ENCODE measurements around the gene MAPKAPK2.

MAPKAPK2 gene

DNA sequence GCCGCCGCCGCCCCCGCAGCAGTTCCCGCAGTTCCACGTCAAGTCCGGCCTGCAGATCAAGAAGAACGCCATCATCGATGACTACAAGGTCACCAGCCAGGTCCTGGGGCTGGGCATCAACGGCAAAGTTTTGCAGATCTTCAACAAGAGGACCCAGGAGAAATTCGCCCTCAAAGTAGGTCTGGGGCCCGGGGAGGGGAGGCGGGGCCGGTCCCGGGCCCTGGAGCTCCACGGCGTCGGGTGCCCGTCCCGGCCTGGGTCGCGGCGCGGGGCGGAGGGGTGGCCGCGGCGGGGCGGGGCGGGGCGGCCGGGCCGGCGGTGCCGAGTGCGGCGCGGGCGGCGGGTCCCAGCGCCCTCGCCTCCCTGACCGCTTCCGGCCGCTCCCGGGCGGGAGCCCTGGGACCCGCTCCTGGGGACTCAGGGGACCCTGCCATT lies 646 bp downstream of the MAPKAPK2 start:
- DNase-seq: no peak

DNA sequence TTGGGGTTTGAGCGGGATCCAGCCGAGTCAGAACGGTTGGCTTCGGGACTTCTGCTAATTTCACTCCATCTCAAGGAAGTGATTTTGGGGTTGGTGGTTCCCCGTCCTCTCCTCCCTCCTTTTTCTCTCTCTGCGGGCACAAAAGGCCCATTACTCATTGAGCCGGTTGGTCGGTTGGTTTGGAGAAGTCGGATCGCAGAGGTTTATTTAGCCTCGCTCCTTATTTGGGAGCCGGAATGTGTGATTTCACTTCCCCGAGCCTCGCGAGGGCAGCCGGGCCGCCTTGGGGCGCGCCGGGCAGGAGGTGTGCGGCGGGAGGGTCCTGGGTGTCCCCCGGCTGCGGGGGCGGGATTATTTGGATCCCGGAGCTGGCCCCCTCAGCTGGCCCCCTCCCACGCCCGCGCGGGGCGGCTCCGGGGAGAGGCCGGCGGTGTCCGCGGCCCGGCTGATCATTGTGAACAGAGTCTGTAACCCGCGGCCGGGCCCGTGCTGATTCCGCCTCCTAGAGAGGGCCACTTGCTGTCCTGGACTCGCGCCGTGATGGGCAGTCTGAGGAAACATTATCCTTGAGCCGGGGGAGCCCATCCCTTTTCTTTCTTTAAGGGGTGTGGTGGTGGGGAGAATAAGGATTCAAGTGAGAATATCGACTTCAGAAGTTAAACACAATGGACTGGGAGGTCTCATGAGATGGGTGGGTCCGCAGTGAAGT lies 1.2 kb downstream of the MAPKAPK2 start:
- DNase-seq: peak; percentile 12

DNA sequence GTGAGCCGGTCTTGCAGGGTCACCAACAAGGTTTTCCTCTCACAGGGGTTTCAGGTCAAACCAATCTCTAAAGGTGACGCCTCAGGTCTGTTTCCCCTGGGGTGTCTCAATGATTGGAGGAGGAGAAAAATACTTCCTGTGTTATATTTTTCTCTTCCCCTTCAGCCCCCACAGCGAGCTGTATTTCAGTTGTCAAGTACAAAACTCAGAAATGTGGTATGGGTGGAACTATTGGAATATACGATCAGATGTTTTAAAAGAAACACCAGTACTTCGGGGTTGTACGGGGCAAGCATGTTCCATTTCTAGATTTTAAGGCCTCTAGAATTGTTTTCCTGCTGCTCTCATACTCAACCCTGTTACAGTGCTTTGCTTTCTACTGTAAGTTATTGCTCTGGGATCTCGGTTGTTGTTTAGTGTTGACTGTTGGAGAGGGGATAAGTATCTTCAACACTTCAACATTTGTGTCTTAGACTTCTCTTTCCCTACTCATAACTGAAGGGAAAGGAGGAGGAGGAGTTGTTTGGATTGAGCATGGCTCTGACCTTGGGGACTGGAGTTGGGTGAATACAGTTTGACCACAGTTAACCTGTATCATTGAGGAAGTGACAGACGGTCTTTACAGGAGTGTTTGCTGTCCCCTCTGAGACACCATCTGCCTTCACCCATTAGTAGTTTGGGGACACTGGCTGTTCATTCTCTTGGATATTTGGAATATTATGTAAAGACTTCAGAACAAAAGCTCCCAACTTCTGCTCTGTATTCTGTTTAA lies 2.0 kb downstream of the MAPKAPK2 start:
- DNase-seq: no peak

DNA sequence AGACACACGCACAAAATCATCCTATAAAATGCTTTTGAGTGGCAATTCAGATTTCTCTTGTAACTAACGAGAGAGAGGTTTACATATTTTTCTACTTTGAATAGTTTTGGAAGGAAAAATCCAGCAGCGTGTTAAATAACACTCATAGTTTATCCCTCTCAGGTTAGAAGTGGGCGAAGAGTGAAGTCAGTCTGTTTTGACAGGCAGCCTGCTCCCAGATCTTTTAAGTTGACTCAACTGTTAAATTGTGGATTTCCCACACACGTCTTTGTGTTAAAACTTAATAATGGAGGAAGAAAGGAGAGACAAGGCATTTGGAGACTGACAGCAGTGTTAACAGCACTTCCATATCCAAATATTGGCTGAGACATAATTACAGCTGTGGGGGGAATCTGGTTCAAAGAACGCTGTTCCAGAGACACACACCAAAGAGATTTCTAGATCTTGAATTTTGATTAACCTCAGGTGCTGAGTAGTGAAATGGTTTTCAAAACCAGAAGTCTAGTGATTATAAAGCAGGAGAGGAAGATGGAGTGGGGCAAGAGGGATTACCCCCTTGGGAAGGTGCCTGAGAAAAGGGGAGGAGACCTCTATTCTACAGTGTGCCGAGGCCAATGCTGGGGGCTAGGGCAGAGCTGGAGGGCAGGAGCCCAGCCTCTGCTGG lies 2.7 kb downstream of the MAPKAPK2 start:
- DNase-seq: no peak

DNA sequence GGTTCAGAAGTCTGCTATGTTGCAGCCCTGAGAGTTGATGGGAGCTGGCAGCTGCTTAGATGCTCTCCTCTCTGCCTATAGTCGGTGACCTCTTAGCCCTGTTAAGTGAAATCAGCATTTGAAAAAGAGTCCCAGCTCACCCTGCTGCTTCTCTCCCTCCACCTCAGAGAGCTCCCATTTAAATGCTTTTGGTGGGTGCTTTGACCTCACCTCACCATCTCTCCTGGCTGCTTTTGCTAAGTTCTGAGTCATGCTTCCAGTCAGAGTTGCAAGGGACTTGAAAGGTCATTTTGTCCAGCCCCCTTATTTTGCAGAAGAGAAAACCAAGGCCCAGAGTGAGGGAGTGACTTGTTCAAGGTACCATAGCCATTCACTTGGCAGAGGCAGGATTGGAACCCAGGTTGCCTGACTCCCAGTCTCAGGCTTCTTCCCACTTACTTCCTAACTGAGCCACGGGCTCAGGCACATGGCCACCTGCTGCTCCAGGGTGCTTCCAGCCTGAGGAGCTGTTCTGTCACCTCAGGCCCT lies 3.3 kb downstream of the MAPKAPK2 start:
- no peak for DNase-seq

DNA sequence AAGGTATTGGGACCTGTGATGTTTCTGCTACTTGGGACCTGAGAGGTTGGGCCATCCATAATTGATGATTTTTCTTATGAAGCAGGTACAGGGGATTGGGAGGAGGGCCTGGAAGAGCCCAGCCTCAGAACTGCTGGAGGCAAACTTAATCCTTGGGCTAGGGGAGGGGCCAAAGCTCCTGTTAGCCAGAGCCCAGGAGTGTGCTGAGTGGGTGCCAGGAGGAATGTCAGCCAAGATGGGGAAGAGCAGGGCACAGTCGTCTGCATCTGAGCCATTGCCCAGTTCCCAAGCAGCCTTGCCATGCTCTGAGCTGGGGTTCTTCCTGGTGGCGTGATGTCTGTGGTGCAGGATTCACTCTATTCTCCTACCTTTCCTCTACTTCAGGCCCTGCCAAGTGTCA lies 5.8 kb downstream of the MAPKAPK2 start:
- no peak for DNase-seq

DNA sequence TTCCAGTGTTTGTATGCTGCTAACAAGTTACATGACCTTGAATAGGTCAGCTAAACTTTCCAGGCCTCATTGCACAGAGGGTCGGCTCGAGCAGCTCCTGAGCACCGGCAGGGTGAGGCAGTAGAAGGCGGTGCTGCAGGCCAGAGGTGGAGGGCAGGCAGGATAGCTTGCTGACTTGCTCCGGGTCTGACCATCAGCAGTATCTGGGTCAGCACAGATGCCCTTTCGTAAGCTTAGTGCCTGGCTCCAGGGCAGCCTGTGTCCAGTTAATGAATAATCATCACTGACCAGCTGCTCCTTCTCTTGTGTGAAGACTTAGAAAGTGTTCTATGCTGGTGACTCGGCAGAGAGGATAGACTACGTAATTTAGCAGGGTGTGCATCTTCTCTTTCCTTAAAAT lies 6.9 kb downstream of the MAPKAPK2 start:
- DNase-seq: no peak

DNA sequence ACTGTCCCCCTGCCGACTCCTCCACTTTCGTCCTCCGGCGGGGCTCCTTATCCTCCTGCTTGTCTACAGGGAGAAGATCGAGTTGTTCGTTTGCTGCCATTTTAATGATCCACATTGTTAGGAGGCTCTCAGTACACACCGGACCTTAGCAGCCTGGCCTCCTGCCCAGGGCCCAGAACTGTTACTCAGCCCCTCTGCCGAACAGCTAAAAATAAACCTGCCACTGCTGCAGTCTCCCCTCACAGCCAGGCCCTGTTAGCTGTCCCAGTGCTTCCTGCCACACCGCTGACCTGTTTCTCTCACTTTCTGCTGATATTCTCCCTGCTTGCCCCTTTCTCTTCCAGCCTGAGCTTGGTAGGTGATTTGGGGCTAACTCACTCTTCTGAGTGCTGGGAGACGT lies 8.3 kb downstream of the MAPKAPK2 start:
- no peak for DNase-seq

DNA sequence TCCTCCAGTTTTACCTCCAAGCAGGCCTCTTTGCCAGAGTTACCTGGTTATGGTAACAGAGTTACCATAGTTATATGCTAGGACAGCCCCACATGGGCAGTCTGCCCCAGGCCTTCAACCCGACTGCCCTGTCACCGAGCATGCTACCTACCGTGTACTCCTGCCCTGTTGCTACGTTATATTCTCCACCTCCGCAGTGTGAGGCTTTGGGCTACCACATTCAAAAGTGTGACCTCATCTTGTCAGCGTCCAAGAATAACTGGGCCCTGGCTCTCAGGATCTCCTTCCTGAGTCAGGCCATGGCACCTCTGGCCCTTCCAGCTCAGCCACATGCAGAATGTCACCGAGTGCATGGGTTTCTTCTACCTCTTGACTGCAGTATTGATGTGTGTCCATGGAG lies 8.9 kb downstream of the MAPKAPK2 start:
- DNase-seq: no peak

DNA sequence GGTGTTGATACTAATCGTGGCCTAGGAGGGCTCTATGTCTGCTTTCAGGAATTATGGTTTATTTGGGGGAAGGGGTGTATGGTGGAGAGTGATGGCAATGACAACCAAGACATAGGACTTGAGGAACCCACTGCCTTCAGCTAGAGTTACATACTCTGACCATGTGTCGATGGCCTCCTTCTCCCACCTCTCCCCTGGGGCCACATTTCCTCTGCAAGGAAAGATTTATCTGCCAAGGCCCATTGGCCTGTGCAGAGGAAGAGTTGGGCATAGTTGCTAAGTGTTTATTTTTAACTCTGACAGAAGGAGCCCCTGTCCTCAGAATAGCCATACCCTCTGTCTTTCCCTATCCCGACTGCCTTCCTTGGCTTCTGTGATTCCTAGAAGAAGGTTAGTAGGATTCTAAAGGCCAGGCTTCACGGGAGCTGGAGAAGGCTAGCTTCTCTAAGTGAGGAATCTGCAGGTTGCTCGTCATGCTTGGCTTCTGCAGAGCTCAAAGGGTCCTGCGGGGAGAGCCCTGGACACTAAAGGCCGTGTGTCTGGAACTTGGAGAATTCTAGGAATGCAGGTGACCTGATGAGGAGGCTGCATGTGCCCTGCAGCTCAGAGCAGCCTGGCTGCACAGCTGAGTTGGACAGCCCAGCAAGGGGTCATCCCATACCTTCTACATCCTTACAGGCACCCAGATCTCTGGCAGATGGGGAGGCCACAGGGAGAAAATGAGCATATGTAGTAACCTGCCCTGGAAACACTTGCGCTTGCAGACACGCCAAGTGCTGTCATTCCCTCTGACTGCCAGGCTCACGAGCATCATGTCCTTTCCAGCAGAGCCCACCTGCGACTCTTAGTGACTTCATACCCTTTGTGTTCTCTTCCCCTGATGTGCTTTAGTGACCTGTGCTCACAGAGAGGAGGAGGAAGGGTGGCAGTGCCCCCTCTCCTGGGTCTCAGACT lies 9.7 kb downstream of the MAPKAPK2 start:
- DNase-seq: no peak

DNA sequence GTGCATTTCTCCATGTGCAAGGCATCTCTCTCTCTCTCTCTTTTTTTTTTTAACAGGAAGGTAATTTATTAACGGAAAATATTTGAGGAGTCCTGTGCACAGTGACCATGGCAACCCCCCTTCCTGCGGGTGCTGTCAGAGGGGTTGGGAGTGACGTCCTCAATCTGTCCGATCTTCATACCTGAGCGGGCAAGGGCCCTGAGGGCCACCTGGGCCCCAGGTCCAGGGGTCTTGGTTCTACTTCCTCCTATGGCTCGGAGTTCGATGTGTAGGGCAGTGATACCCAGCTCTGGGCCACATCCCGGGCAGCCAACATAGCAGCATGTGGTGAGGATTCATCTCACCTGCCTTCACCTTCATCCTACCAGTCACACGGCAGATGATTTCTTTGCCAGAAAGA lies 11.0 kb downstream of the MAPKAPK2 start:
- no peak for DNase-seq

DNA sequence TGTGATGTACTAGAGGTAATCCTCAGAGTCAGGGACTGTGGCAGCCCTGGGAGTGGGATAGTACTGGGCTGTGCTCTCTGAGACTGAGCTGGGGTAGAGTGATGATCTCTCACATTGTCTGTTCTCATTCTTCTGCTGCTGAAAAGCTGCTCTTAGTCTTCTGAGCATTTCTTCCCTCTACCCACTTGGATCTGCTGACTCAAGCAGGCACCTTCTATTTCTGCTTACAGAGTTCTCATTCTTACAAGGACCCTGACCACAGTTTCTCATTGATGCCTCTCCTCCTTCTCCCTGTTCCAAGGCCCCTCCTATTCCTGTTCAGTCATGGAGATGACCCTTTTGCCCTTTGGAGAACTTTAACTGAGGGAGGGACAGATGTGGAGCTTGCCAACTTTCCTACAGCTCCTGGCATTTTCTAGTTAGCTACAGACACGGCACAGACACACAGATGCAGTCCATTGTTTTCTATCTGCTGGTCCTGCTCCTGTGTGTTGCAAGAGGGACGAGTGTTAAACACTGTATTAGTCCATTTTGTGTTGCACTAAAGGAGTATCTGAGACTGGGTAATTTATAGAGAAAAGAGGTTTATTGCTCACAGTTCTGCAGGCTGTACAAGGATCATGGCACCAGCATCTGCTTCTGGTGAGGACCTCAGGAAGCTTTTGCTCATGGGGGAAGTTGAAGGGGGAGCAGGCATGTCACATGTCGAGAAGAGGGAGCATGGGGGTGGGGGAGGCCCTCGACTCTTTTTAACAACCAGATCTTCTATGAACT lies 12.3 kb downstream of the MAPKAPK2 start:
- no peak for DNase-seq

DNA sequence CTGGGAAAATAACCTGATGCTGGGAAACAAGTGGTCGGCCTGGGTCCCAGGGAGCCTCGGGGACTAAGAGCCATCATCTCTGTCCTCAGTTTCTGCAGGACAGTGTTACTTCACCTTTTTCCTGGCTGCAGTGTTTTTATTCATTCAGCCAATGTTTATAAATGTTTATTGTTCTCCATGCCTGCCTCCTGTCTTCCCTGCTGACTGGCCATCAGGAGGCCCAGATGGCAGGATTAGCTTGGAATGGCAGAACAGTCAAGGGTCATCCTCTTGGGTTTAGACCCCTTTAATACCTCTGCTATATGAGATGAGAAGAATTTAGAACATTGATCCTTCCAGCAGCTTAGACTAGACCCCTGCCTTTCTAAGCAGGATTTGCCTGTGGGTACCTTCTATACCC lies 13.3 kb downstream of the MAPKAPK2 start:
- no peak for DNase-seq

DNA sequence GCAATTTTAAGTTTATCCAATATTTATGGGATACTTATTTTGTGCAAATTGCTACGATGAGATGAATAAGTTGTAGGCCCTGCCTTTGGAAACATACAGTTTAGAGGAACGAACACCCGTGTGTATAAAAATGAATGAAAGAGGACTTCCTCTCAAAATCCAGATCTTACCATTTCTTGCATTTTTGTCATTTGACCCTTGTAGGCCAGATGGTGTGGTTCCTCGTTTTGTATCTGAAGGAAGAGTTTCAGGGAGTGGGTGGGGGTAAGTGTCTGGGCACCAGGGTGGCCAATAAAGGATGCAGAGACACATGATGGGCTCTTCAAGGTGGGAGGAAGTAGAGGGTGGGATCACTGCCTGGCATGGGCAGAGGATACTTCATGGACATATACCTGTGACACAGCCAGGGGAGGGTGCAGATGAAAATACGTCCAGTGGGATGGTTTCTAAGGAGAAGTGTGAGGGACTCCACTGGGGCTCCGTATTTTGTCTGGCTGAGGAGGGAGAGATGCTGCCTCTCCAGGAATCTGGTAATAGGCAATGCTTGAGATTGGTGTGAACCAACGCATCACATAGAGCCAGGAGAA lies 14.4 kb downstream of the MAPKAPK2 start:
- DNase-seq: no peak

DNA sequence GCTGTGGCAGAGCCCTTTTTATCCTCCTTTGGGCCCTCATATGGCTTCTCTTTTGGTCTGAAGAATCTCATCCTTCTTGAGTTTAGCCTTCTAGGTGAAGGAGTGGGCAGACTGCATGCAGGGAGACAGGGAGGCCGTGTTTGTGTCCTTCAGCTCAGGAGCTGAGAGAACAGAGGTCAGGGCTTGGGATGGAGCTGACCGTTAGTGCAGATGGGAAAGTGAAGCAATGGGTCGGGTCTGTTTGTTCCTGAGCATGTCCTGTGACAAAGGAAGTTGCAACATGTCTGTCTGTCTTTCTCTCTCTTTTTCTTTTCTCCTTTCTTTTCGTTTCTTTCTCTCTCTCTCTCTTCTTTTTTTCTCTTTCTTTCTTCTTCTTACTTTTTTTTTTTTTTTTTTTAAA lies 14.9 kb downstream of the MAPKAPK2 start:
- no peak for DNase-seq

DNA sequence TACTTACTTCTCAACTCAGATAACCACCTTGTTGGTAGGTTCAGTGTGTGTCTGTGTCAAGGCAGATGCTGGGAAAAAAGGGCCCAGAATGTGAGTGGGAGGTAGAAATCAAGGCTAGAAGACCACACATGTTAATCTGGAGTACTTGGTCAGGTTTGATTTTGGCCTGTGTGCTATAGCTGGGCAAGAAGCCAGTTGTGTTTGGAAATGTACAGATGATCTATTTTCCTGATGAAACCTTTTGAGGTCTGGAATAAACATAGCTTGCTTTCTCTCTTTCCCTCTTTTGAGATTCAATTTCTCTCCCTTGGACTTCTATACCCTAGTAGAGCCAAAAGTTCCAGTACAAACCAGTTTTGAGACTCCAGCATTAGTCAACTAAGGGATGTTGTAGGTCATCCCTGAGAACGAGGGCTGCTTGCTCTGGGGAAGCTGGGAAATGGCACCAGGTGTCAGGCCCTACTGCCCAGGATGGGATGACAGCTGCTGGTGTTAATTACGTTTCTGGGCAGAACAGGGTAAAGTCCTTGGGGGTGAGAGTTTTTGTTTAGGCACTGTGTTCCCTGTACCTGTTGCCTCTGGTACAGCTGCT lies 15.8 kb downstream of the MAPKAPK2 start:
- no peak for DNase-seq

DNA sequence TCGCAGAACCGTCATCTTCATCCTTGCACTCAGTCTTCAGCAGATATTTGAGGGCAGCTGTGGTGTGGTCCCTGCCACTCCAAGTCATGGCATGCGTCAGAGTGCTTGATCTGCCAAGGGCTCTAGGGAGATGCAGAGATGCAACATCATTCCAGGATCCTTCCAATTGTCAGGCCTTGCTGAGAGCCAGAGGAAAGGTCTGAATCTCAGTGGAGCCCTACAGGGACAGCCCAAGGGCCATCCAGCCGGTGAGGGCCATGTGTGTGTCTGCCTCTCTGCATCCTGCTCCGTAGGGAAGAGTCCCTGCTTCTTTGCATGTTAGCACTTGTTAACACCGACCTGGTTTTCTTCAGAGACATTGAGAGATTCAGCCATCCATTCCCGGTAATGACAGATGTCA lies 17.6 kb downstream of the MAPKAPK2 start:
- DNase-seq: no peak

DNA sequence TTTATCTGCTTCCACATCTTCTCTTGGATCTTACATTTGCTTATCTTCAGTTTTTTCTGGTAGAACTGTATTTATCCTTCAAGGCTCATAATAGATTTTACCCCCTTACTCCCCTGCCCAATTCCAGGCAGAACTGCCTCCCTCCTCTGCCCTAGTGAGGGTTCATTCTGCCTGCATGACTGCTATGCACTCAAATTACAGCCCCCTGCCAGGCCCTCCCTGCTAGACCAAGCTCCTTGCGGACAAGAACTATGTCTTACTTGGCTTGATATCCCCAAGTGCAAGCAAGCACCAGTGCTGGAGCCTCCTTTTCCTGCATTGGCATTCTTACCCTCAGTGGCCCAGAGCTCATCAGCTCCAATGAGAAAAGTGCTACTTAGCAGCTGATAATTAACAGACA lies 18.1 kb downstream of the MAPKAPK2 start:
- no peak for DNase-seq

DNA sequence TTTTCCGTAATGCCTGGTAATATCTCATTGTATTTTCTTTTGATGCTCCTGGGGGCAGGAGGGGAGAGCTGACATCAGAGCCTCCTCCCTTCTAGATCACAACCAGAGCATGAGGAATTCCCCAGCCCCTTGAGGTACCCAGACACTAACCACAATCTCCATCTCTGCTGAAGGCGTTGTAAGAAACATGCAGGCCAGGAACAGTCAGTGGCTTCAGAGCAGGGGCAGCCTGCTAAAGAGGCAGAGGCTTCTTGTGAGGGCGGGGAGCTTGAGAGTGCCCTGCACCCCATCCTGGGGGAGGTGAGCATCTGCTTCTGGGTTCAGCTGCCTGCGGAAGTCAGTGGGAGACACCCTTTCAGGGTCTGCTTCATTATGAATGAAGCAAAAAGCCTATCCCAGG lies 19.0 kb downstream of the MAPKAPK2 start:
- no peak for DNase-seq

DNA sequence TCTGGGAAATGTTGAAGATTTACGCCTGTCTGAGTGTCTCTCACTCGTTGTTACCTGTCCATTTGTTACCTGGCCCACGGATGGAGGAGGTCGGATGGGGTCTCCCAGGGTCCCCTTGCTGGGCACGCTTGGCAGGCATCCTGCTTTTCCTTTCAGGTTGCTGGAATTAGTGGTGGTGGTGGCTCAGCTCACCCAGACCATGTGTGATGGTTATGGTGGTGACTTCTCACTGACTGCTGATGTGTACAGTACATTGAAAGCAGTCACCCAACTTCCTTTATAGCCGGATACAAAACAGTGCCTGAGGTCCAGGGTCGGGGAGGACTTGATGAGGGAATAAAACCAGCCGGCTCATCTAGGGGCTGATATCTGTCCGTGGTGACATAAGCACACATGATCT lies 19.5 kb downstream of the MAPKAPK2 start:
- DNase-seq: no peak

DNA sequence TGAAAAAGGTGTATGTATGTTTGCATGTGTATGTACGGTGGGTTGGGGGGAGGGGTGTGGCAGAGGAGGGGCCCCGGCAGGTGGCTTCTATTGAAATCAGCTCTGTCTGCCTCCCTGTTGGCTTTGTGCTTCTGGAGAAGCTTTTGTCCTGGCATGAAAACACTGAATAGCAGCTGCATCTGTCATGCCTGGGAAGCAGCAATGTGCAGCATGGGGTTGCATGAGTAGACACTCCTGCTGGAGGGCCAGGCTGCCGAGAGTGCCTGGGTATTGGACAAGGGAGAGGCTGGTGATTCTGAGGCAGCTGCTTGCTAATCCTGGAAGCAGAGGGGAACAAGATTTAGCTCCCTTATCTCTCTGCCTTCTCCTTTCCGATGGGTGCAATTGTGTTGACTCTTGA lies 20.5 kb downstream of the MAPKAPK2 start:
- DNase-seq: peak; percentile 4

Data from NCI-H526 treated with DMSO at 0.1 percent for 48 hours (cell line).